ENCODE data around the gene PCDHGA9.
"Not testable (repeated sequence)": the region's sequence is repeated elsewhere in the genome, so short reads cannot be mapped to it uniquely, and the experiment has no call there.

DNA sequence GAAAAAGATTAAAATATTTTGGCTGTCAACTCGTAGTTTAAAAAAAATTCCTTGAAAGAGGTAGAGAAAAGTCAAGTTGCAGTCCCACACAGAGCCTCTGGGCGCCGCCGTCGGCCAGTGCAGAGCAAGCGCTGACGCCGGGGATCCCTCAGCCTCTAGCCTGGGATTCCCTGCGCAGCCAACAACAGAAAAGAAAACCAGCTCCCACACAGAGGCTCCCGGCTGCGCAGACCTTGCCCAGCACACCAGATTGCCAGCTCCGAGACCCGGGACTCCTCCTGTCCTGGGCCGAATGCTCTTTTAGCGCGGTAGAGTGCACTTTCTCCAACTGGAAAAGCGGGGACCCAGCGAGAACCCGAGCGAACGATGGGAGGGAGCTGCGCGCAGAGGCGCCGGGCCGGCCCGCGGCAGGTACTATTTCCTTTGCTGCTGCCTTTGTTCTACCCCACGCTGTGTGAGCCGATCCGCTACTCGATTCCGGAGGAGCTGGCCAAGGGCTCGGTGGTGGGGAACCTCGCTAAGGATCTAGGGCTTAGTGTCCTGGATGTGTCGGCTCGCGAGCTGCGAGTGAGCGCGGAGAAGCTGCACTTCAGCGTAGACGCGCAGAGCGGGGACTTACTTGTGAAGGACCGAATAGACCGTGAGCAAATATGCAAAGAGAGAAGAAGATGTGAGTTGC, 15.1 kb downstream of the PCDHGA9 start, which contains the start of gene PCDHGB7:
- TF ChIP-seq, protein P1, sequence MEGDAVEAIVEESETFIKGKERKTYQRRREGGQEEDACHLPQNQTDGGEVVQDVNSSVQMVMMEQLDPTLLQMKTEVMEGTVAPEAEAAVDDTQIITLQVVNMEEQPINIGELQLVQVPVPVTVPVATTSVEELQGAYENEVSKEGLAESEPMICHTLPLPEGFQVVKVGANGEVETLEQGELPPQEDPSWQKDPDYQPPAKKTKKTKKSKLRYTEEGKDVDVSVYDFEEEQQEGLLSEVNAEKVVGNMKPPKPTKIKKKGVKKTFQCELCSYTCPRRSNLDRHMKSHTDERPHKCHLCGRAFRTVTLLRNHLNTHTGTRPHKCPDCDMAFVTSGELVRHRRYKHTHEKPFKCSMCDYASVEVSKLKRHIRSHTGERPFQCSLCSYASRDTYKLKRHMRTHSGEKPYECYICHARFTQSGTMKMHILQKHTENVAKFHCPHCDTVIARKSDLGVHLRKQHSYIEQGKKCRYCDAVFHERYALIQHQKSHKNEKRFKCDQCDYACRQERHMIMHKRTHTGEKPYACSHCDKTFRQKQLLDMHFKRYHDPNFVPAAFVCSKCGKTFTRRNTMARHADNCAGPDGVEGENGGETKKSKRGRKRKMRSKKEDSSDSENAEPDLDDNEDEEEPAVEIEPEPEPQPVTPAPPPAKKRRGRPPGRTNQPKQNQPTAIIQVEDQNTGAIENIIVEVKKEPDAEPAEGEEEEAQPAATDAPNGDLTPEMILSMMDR (IDR thresholded peaks at IDR 0.05), result peak; percentile 37 to 64 (median 37)
- TF ChIP-seq POLR2AphosphoS5 (IDR thresholded peaks at IDR 0.05), result not testable (repeated sequence)

All from breast epithelium (tissue), 3 donors.